Measurements from ENCODE around the gene SLC25A46. TPM values are rescaled to one million over a fixed set of nuclear protein-coding genes. Genes with fewer than 3 reads are reported as not detected.

SLC25A46 gene
- total and polyA plus RNA-seq, 9 of the 15 experiments (the other 6 are each of a cell fraction or from before 2014, with no cell fraction given) = 7.8 to 47.3 (median 31.8) TPM

DNA sequence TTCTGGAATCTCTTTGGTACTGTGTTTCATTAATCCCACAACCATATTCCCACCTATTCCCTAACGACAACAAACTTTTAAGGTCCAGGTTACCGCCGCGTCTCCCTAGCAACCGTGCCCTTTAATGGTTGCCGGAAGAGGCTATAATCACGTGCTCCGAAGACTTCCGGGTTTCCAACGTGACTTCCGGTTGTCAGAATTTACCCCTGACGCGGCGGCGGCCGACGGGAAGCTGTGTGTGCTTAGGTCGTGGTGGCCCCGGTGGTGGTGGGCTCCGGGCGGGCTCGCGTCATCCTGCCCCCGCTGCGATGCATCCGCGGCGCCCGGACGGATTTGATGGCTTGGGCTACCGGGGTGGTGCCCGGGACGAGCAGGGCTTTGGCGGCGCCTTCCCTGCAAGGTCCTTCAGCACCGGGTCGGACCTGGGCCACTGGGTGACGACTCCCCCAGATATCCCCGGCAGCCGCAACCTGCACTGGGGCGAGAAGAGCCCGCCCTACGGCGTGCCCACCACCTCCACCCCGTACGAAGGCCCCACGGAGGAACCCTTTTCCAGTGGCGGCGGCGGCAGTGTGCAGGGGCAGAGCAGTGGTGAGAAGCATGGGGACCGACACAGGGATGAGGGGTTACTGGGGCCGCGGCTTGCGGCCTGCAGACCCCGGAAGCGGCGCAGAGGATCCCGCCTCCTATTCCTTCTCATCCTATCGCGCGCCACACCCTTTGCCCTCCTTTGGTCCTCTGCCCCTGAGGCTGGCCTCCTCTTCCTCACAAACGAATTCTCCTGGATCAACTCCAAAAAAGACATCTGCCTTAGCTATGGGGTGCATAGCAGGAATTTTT lies at the start of gene SLC25A46 (continued):
- TF ChIP-seq STAT5B (CRISPR knock-in tag; IDR thresholded peaks at IDR 0.05) = no peak
- no peak for TF ChIP-seq TEAD2 (tag; IDR thresholded peaks at IDR 0.05)
- TF ChIP-seq, protein P1, sequence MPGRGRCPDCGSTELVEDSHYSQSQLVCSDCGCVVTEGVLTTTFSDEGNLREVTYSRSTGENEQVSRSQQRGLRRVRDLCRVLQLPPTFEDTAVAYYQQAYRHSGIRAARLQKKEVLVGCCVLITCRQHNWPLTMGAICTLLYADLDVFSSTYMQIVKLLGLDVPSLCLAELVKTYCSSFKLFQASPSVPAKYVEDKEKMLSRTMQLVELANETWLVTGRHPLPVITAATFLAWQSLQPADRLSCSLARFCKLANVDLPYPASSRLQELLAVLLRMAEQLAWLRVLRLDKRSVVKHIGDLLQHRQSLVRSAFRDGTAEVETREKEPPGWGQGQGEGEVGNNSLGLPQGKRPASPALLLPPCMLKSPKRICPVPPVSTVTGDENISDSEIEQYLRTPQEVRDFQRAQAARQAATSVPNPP (IDR thresholded peaks at IDR 0.05; ENCODE audit: borderline replicate concordance, insufficient read depth, insufficient read length) = no peak
- TF ChIP-seq ZNF668 (CRISPR knock-in tag; IDR thresholded peaks at IDR 0.05) = no peak
- TF ChIP-seq XRCC5 (IDR thresholded peaks at IDR 0.05; ENCODE audit: low read depth, low read length) = no peak
- TF ChIP-seq, protein P2, sequence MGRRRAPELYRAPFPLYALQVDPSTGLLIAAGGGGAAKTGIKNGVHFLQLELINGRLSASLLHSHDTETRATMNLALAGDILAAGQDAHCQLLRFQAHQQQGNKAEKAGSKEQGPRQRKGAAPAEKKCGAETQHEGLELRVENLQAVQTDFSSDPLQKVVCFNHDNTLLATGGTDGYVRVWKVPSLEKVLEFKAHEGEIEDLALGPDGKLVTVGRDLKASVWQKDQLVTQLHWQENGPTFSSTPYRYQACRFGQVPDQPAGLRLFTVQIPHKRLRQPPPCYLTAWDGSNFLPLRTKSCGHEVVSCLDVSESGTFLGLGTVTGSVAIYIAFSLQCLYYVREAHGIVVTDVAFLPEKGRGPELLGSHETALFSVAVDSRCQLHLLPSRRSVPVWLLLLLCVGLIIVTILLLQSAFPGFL (CRISPR knock-in tag; IDR thresholded peaks at IDR 0.05) = no peak
- TF ChIP-seq MEIS2 (IDR thresholded peaks at IDR 0.05; ENCODE audit: partially characterized antibody) = peak; percentile 50
- no peak for TF ChIP-seq BRD4 (IDR thresholded peaks at IDR 0.05)
- TF ChIP-seq IRF2 (CRISPR knock-in tag; IDR thresholded peaks at IDR 0.05) = no peak
- no peak for TF ChIP-seq ZNF780A (CRISPR knock-in tag; IDR thresholded peaks at IDR 0.05)
- TF ChIP-seq POU5F1 (IDR thresholded peaks at IDR 0.05; ENCODE audit: borderline replicate concordance, low read depth, low read length, partially characterized antibody) = peak; percentile 33
- no peak for TF ChIP-seq PHB2 (IDR thresholded peaks at IDR 0.05; ENCODE audit: low read depth)
- no peak for TF ChIP-seq FOXJ3 (CRISPR knock-in tag; IDR thresholded peaks at IDR 0.05)
- TF ChIP-seq ZNF79 (CRISPR knock-in tag; IDR thresholded peaks at IDR 0.05; ENCODE audit: low read depth) = no peak
- TF ChIP-seq, protein P3, sequence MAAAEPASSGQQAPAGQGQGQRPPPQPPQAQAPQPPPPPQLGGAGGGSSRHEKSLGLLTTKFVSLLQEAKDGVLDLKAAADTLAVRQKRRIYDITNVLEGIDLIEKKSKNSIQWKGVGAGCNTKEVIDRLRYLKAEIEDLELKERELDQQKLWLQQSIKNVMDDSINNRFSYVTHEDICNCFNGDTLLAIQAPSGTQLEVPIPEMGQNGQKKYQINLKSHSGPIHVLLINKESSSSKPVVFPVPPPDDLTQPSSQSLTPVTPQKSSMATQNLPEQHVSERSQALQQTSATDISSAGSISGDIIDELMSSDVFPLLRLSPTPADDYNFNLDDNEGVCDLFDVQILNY (CRISPR knock-in tag; IDR thresholded peaks at IDR 0.05) = no peak
- no peak for TF ChIP-seq SLC30A9 (CRISPR knock-in tag; IDR thresholded peaks at IDR 0.05)
- TF ChIP-seq JUNB (CRISPR knock-in tag; conservative IDR thresholded peaks at IDR 0.05) = no peak
- no peak for TF ChIP-seq HOXB6 (CRISPR knock-in tag; IDR thresholded peaks at IDR 0.05; ENCODE audit: borderline replicate concordance)
- peak; percentile 29; the same call in 1 of the 2 replicates for TF ChIP-seq DIDO1 (tag; IDR thresholded peaks at IDR 0.05; ENCODE audit: low read depth)
- TF ChIP-seq LEF1 (IDR thresholded peaks at IDR 0.05) = no peak
- TF ChIP-seq, protein P4, sequence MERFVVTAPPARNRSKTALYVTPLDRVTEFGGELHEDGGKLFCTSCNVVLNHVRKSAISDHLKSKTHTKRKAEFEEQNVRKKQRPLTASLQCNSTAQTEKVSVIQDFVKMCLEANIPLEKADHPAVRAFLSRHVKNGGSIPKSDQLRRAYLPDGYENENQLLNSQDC (CRISPR knock-in tag; IDR thresholded peaks at IDR 0.05) = no peak
- no peak for TF ChIP-seq ZNF830 (CRISPR knock-in tag; IDR thresholded peaks at IDR 0.05)

All from K562 (cell line).